A673 (cell line): Measurements from ENCODE around the gene HECW1. TPM values are rescaled to one million over a fixed set of nuclear protein-coding genes. Genes with fewer than 3 reads are reported as not detected.

Experiments
- BruUV-seq: library from RNA; stranded (reverse); fragments of 400-500 nt; replicated peaks from 2 replicates; lab custom pipeline; 2021; lab: Mats Ljungman, UMichigan
- CTCF ChIA-PET: fragments of 300-600 bp; sonication (Branson Sonifier 250); formaldehyde crosslinking; loops from one replicate; lab custom pipeline; 2022; ENCODE audit warnings: antibody characterized with exemption; lab: Charles Lee
- POLR2A ChIA-PET: fragments of 300-600 bp; sonication (Branson Sonifier 250); formaldehyde crosslinking; loops from one replicate; lab custom pipeline; 2022; ENCODE audit warnings: antibody characterized with exemption; ENCODE audit not compliant: low non-redundant PET; lab: Charles Lee
- DNase-seq: peaks from one replicate; pipeline ENCODE4 v3.0.0-alpha.2; 2015; ENCODE audit warnings: low spot score
- H3K27ac ChIP-seq: fragments of 200-600 bp; sonication (generic); 2 replicates; pipeline ENCODE4 v1.5.1; 2016; ENCODE audit warnings: mixed run types, low read depth, mild to moderate bottlenecking, mixed read lengths, antibody characterized with exemption, low read length; ENCODE audit not compliant: poor library complexity, severe bottlenecking
- H3K27me3 ChIP-seq: fragments of 200-600 bp; sonication (generic); replicated peaks from 2 replicates; pipeline ENCODE4 v1.6.1; 2017; ENCODE audit warnings: mixed run types, low read depth, mild to moderate bottlenecking, mixed read lengths, antibody characterized with exemption, low read length; ENCODE audit not compliant: insufficient read depth, poor library complexity
- H3K36me3 ChIP-seq: fragments of 200-600 bp; sonication (generic); 2 replicates; pipeline ENCODE4 v1.6.1; 2016; ENCODE audit warnings: mixed run types, mild to moderate bottlenecking, mixed read lengths, antibody characterized with exemption, low read length; ENCODE audit not compliant: insufficient read depth, poor library complexity, severe bottlenecking
- H3K4me1 ChIP-seq: fragments of 200-600 bp; sonication (generic); 2 replicates; pipeline ENCODE4 v1.6.1; 2017; ENCODE audit warnings: mixed run types, mild to moderate bottlenecking, mixed read lengths, antibody characterized with exemption, low read length; ENCODE audit not compliant: insufficient read depth, poor library complexity, severe bottlenecking
- H3K4me3 ChIP-seq: fragments of 200-600 bp; sonication (generic); 2 replicates; pipeline ENCODE4 v1.5.1; 2016; ENCODE audit warnings: low read depth, mixed run types, mild to moderate bottlenecking, mixed read lengths, low read length; ENCODE audit not compliant: poor library complexity, severe bottlenecking
- H3K9me3 ChIP-seq: fragments of 200-600 bp; sonication (generic); 2 replicates; pipeline ENCODE4 v1.6.1; 2016; ENCODE audit warnings: mixed run types, low read depth, mild to moderate bottlenecking, mixed read lengths, antibody characterized with exemption, low read length; ENCODE audit not compliant: poor library complexity, severe bottlenecking
- EZH2 ChIP-seq: fragments of 200-600 bp; sonication (generic); IDR thresholded peaks from 2 replicates; pipeline ENCODE4 v1.6.1; 2017; ENCODE audit warnings: borderline replicate concordance, low read depth, mild to moderate bottlenecking, mixed read lengths, antibody characterized with exemption, low read length; ENCODE audit not compliant: poor library complexity, severe bottlenecking
- intact Hi-C: fragments of 100-400 bp; cut with micrococcal nuclease; formaldehyde crosslinking; loops from one replicate; pipeline ENCODE4 v1.10.0; 2022; ENCODE audit not compliant: unreplicated experiment
- total RNA-seq: library from RNA; stranded (reverse); gene quantifications from 2 replicates; pipeline ENCODE4 v1.2.3, GENCODE V29; 2021
- TF ChIP-seq, protein P1 (sequence below): fragments of 300-800, 200-600 bp; sonication (generic); conservative IDR thresholded peaks from 2 replicates; pipeline ENCODE4 v1.5.1; 2017; ENCODE audit warnings: low read depth, mild to moderate bottlenecking, antibody characterized with exemption, low read length, moderate library complexity, mixed read lengths

HECW1 gene
- total RNA-seq, 1 experiment from 2014 or later, result 0.39 TPM

DNA sequence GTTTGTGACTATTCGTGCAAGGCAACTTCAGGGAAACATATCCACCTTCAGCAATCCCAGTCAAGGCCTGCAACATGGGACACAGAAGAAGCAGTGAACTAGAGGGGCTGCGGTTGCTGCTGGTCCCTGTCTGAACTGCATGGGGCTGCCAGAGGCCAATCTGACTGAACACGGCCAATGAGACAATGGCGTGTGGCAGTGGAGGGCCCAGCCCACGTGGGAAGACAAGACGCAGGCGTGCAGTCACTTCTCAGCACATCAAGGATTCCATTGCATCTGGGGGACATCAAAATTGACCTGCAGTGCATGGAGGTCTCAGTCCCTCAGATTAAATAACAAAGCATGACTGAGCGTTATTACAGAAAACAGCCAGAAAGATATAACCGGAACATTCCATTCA is 215.9 kb downstream of the HECW1 start:
- POLR2A ChIA-PET, result no interaction called here

DNA sequence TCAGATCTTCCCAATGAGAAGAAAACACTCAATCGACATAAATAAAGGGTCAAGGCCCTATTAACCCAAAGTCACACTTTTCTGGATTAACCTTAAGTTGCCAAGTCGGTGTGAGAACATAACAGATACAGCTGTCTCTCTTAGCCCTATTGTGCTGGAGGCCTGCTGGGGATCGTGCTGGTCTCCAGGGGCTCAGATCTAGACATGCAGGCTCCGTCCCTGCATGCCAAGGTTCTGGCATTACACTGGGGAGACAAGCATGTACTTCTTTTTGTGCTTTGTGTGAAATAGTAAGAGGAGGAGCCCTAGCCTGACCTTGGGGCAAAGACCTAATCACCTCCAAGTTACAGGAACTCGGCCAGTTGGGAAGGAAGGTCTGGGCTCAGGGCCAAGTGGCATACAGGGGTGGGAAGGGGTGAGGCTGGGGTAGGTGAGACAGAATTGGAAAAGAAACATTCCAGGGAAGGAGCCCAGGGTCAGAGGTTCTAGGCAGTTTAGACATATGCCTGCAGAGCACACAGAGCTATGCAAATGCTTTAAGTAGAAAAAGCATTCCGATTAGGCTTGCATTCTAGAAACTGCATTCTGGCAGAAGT is 216.4 kb downstream of the HECW1 start:
- CTCF ChIA-PET, result no interaction called here

More for the DNA sequence above, 215.9 kb downstream of the HECW1 start:
- H3K9me3 ChIP-seq, result no peaks in the 10 kb centered on the region
- TF ChIP-seq, protein P1, sequence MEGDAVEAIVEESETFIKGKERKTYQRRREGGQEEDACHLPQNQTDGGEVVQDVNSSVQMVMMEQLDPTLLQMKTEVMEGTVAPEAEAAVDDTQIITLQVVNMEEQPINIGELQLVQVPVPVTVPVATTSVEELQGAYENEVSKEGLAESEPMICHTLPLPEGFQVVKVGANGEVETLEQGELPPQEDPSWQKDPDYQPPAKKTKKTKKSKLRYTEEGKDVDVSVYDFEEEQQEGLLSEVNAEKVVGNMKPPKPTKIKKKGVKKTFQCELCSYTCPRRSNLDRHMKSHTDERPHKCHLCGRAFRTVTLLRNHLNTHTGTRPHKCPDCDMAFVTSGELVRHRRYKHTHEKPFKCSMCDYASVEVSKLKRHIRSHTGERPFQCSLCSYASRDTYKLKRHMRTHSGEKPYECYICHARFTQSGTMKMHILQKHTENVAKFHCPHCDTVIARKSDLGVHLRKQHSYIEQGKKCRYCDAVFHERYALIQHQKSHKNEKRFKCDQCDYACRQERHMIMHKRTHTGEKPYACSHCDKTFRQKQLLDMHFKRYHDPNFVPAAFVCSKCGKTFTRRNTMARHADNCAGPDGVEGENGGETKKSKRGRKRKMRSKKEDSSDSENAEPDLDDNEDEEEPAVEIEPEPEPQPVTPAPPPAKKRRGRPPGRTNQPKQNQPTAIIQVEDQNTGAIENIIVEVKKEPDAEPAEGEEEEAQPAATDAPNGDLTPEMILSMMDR, result no peak
- TF ChIP-seq EZH2, result no peak
- no peak overlapping the region for H3K4me3 ChIP-seq
- no TSS peak for BruUV-seq
- no peak for DNase-seq
- intact Hi-C loops, result no loop called here
- no peaks in the 10 kb centered on the region for H3K4me1 ChIP-seq
- H3K36me3 ChIP-seq, result no peaks in the 10 kb centered on the region
- CTCF ChIA-PET, result no interaction called here
- no peaks in the 10 kb centered on the region for H3K27me3 ChIP-seq
- H3K27ac ChIP-seq, result no peak overlapping the region

DNA sequence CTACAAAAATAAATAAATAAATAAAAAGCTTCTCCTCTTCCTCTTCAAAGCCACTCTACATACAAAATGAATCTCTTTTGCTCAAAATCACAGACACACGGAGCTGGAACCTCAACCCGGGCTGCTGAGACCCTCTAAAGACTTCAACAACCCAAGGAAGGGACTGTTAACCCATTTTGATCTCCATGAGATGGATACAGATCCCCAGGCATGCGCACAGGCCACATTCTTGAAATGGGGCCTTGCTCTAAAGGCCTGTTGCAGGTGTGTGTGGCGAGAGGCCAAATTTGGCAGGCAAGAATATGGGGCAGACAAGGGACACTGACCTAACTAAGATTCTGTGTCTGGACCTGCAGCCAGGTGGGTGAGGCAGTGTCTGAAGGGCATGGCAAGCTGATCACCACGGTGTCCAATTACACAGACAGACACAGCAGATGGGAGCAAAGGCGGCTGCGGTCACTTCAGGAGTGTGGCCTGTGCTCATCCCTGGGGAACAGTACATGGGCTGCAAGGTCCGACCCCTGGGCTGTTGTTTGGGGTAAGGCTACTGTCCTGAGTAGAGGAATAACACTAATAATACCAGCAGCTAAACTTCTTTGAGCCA is 219.8 kb downstream of the HECW1 start:
- DNase-seq, result no peak
- Histone ChIP-seq H3K27ac (no peak overlapping the region), H3K27me3 (no peaks in the 10 kb centered on the region), H3K4me3 (no peak overlapping the region), H3K9me3 (no peaks in the 10 kb centered on the region), H3K4me1 (no peaks in the 10 kb centered on the region), H3K36me3 (no peaks in the 10 kb centered on the region)
- POLR2A ChIA-PET, result no interaction called here
- TF ChIP-seq, protein P1, result no peak
- no peak for TF ChIP-seq EZH2
- intact Hi-C loops, result no loop called here
- CTCF ChIA-PET, result no interaction called here
- no TSS peak for BruUV-seq

More for the DNA sequence above, 216.4 kb downstream of the HECW1 start:
- peak; percentile 12 for DNase-seq
- no peaks in the 10 kb centered on the region for H3K27me3 ChIP-seq
- H3K9me3 ChIP-seq, result no peaks in the 10 kb centered on the region
- no peak for TF ChIP-seq EZH2
- TF ChIP-seq, protein P1, result no peak
- no peaks in the 10 kb centered on the region for H3K36me3 ChIP-seq
- POLR2A ChIA-PET, result no interaction called here
- no peak overlapping the region for H3K4me3 ChIP-seq
- intact Hi-C loops, result no loop called here
- H3K4me1 ChIP-seq, result no peaks in the 10 kb centered on the region
- H3K27ac ChIP-seq, result no peak overlapping the region
- no TSS peak for BruUV-seq
